HG03175 (cell line): Measurements from ENCODE around the gene NR5A2.

Experiments
- ATAC-seq: cut with Tn5 transposase; IDR thresholded peaks from one replicate; pipeline ENCODE4 v1.9.1; 2021; ENCODE audit warnings: mild to moderate bottlenecking, moderate library complexity; ENCODE audit not compliant: unreplicated experiment

The NR5A2 gene

GRCh38 chr1:200062143-200062542, 34.6 kb downstream of the NR5A2 start:
- ATAC-seq = no peak

DNA sequence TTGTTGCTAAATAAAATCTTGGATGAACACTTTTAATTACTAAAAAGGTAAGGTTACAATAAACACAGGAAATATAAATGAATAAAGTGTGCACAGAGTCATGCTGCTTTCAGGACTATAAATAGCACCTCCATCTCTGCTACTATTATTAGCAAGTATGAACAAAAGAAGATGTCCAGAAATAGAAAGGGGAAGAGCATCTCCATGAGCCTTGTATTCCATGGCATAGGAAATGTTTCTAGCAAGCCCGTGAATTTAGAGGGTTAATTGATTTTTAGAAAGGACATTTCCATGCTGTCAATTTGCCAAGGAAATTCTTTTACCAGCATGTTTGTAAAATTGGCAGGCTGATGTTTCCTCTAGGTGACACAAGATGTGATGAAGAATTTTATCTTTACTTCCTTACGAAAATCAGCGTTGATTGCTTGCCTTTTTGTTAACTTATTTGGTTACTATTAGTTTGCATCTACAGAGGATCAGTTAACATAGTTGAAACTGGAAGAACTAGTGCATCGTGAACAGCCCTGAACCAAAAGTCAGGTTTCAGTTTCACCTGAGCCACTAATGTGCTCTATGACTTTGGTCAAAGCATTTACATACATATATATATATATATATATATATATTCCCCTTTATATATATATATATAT, 45.3 kb downstream of the NR5A2 start:
- peak; percentile 90 for ATAC-seq

DNA sequence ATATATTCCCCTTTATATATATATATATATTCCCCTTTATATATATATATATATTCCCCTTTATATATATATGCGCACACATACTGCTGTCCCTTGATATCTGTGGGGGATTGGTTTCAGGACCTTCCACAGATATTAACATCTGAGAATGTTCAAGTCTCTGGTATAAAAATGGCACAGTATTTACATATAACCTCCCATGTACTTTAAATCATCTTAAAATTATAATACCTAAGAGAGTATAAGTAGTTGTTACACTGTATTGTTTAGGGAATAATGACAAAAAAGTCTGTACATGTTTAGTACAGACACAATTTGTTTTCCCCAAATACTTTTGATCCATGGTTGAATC, 45.8 kb downstream of the NR5A2 start:
- ATAC-seq = peak; percentile 32

- ATAC-seq = no peak
Observed at GRCh38 chr1:200075522-200075921, 48.0 kb downstream of the NR5A2 start.

GRCh38 chr1:200075938-200076546, 48.5 kb downstream of the NR5A2 start:
- no peak for ATAC-seq

- ATAC-seq = no peak
Observed at GRCh38 chr1:200079232-200079940, 51.9 kb downstream of the NR5A2 start.

- no peak for ATAC-seq
Observed at GRCh38 chr1:200081151-200081968, 53.9 kb downstream of the NR5A2 start.

- ATAC-seq = no peak
Observed at GRCh38 chr1:200081969-200082245, 54.4 kb downstream of the NR5A2 start.

DNA sequence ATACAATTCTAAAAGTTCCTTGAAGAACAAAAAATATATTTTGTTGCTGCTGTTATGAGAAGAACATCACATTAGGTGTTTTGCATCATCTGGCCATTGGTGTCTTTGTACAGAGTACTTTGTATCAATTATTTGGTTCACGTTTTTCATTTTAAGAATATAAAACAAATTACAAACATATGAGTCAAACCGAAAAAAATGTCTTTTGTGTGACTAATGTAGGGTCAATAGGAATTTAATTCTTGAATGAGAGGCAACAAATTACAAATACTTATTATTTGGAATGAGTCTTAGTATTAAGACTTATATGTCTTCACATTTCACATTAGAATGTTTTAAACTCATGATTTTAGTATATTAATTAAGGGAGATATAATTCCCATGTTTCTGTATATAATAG, 54.8 kb downstream of the NR5A2 start:
- no peak for ATAC-seq

DNA sequence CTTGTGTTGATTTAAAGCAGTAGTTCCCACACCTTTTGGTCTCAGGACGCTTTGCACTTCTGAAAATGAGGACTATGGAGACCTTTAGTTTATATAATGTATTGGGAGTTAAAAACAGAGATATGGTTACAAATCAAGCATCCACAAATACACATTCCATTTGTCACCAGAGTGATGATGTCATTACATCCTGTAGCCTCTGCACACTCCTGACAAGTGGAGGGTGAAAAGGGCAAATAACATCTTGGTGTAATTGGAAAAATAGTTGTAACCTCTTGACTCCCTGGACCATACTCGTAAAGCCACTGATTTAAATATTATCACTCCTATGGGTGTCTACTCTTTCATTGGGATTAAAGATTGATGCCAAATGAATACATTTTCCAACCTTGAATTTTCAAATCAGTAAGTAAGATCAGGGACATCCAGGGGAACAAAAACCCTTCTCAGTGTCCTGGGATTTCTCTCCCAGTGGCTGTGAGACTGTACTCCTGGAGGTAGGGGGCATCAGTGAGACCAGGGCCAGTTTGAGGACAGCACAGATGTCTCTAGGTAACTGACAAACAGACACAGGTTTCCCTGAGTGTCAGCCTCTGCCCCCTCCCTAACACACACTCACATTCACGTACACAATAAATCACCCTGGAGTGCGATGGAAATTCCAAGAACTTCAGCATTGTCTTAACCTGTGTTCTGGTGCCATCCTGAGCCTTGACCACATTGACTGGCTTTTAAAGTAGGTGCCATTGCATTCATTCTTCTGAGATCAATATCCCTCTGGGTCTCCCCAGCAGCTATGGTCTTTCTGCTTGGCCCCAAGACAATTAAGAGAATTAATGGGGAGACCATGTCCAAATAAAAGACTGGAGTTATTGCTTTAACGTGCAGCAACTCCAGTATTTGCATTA, 63.0 kb downstream of the NR5A2 start:
- no peak for ATAC-seq

GRCh38 chr1:200095057-200095577, 67.6 kb downstream of the NR5A2 start:
- no peak for ATAC-seq

DNA sequence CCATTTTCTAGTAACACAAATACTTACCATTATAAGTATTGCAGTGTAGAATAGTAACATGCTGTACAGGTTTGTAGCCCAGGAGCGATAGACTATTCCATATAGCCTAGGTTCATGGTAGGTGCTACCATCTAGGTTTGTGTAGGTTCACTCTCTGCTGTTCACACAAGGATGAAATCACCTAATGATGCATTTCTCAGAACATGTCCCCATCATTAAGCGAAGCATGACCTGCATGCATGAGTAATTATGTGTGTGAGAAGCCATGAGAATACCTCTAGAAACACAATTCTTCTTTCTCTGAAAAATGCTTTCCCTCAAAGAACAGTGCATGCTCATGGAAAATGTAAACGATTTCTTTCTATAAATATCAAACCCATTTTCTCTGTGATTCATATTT, 69.3 kb downstream of the NR5A2 start:
- ATAC-seq = no peak

DNA sequence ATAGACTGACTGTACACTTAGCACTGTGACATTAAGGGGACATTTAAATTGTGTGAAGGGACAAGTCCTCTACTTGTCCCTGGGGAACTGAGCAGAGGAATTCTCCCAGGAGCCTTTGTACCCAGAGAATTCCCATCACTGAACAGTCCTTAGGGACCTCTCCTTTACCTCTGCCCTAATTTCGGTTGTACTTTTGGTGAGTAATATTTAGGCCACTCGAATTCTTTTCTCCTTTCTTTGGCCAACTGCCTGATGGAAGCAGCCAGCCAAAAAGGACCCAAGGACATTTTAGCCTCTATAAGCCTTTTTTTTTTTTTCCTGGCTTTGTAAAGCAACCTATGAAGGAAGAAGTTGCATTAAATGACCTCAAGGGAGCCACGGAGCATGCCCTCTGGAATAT, 71.5 kb downstream of the NR5A2 start:
- ATAC-seq = no peak

- no peak for ATAC-seq
Observed at GRCh38 chr1:200103966-200104583, 76.6 kb downstream of the NR5A2 start.

GRCh38 chr1:200107004-200107470, 79.5 kb downstream of the NR5A2 start:
- no peak for ATAC-seq

DNA sequence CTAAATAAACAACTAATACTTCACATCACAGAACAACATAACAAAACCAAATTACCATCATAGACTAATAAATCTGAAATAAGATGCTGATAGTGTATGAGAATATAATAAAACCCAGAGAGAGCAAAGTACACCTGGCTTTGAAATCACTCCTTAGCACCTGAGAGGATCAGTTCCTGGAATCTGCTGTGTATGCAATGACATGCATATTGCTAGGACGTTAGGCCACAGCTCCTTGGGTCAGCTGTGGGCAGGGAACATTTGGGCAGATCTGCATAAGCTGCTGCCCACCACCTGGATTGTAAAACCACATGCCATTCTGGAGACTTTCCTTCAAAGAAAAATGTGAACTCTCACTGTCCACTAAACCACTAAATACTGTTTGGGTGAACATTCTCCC, 81.1 kb downstream of the NR5A2 start:
- ATAC-seq = no peak

GRCh38 chr1:200112290-200112689, 84.8 kb downstream of the NR5A2 start:
- no peak for ATAC-seq

DNA sequence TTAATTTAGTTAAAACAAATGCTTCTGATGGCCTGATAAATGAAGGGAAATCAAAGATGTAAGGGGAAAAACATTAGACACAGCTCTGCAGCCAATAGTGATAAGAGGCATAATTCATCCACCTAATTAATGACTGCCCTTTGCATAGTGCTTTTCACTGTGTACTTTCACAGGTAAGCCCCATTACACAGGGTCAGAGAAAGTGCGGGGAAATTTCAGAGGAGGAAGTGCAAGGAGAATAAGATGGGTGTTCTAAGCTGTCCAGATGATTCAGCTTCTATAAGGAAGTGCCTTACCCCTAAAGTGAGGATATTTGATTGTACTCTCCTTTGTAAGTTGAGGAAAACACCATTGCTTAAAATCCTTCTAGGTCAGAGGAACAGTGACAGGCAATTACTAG, 88.0 kb downstream of the NR5A2 start:
- no peak for ATAC-seq

GRCh38 chr1:200116324-200116723, 88.8 kb downstream of the NR5A2 start:
- ATAC-seq = no peak
